BLaER1 treated with 17β-estradiol and CSF1 and Interleukin-3, amounts not matched to agents 10 nM and 100 nM (cell line): ENCODE results near the gene XRCC3.

ENCODE experiments used
- H3K27ac ChIP-seq, 11 experiments: shearing (Covaris generic); formaldehyde crosslinking; 2 replicates each; pipeline ENCODE4 v1.8.1; 2022
- H3K27me3 ChIP-seq, 11 experiments: shearing (Covaris generic); formaldehyde crosslinking; 2 replicates each; pipeline ENCODE4 v1.8.1; 2022
- H3K36me3 ChIP-seq, 11 experiments: shearing (Covaris generic); formaldehyde crosslinking; 2 replicates each; pipeline ENCODE4 v1.8.1; 2022
- H3K4me1 ChIP-seq, 10 experiments: shearing (Covaris generic); formaldehyde crosslinking; 2 replicates each; pipeline ENCODE4 v1.8.1; 2022
- H3K4me2 ChIP-seq, 11 experiments: shearing (Covaris generic); formaldehyde crosslinking; 2 replicates each; pipeline ENCODE4 v1.8.1; 2022
- H3K4me3 ChIP-seq, 10 experiments: shearing (Covaris generic); formaldehyde crosslinking; 2 replicates each; pipeline ENCODE4 v1.8.1; 2022
- H3K9ac ChIP-seq, 11 experiments: shearing (Covaris generic); formaldehyde crosslinking; 2 replicates each; pipeline ENCODE4 v1.8.1; 2022
- H3K9me3 ChIP-seq, 11 experiments: shearing (Covaris generic); formaldehyde crosslinking; replicated peaks in 1 of 11; 2 replicates each; pipeline ENCODE4 v1.8.1; 2022
- H4K20me1 ChIP-seq, 11 experiments: shearing (Covaris generic); formaldehyde crosslinking; 2 replicates each; pipeline ENCODE4 v1.8.1; 2022
- Cebpa-rat ChIP-seq, 11 experiments: shearing (Covaris generic); IDR thresholded peaks; 2 replicates each; pipeline ENCODE4 v1.8.1; 2022

The XRCC3 gene

DNA sequence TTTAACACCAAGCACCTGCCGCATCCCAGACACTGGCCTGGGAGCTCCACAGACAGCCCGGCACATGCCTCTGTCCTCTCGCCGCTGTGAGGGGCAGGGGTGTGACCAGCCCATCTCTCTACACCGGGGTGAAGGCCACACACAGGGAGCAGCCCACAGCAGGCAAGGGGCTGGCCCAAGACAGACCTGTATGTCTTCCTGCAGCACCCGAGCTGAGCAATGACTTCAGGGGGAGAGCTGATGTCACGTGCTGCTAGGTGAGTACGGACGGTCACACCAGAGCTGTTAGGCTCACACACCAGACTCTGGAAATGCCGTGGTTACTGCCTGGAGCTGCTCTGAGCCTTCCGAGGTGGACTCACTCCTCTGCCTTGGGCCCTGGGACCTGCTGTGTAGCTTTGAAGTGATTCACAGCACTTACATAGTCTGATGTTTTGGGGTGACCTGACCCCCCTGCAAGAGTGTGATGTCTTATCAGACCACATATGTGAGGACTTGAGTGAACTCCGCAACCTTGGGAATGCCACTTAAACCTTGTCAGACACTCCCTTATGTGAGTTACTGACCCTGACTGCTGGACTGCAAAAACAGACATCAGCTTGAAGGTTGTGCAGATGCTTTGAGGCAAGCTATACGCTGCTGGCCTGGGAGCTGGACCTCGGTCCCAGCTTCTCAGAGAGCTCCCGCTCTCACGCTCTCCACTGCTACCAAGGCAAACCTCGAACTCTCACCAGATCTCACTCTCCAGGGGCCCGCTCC, 1.8 kb downstream of the XRCC3 start:
- Histone ChIP-seq H3K27me3 (no peaks in the 10 kb centered on the region), H4K20me1 (peaks cover 19 to 77% (median 61%) of the 10 kb centered on the region in 11 experiments; a peak in 21 of 22 replicates), H3K9ac (peak overlapping the region; percentile 87 to 98 (median 96); a peak in 20 of 22 replicates), H3K4me1 (peaks cover 35 to 63% (median 45%) of the 10 kb centered on the region in 10 experiments), H3K4me3 (peak overlapping the region in 9 of 10 experiments; percentile 78 to 94 (median 86); a peak in 12 of 20 replicates), H3K9me3 (no peaks in the 10 kb centered on the region), H3K4me2 (peak overlapping the region; percentile 80 to 98 (median 93); a peak in 21 of 22 replicates), H3K36me3 (peaks cover 9 to 56% (median 38%) of the 10 kb centered on the region in 11 experiments; a peak in 21 of 22 replicates), H3K27ac (peak overlapping the region in 8 of 11 experiments; percentile 94 to 97 (median 95); a peak in 11 of 22 replicates)
- no peak for TF ChIP-seq Cebpa-rat (IDR thresholded peaks at IDR 0.05)

DNA sequence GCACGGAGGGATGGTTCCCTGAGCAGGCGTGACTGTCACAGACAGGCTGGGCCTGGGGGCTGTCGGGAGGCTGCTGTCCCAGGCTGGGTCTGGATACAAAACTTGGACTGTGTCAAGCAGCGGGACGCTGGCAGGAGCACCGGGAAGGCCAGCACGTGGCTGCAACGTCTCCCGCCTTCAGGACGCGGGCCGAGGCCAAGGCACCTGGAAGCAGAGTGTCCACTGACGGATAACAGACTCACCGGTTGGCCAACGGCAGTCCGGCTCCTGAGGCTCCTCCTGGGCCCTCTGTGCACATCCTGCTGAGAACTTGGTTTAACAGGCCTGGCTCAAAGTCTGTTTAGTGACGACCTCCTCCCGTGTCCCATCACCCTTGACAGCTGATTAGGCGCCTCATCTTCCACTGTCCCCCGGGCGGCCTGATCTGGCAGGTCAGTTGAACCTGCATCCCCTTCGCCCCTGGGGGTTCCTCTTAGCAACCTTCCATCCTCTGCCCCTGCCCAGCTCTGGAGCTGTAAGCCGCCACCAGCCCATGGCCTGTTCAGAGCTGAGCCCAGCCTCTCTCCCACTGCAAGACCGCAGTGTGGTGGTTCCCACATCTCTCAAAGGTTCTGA, 2.5 kb downstream of the XRCC3 start:
- peak overlapping the region in 4 of 11 experiments; percentile 3 to 94 (median 36); a peak in 4 of 22 replicates for H3K27ac ChIP-seq
- H3K36me3 ChIP-seq = peaks cover 16 to 57% (median 45%) of the 10 kb centered on the region in 11 experiments; a peak in 21 of 22 replicates
- H4K20me1 ChIP-seq = peaks cover 12 to 77% (median 58%) of the 10 kb centered on the region in 11 experiments; a peak in 21 of 22 replicates
- TF ChIP-seq Cebpa-rat (IDR thresholded peaks at IDR 0.05) = no peak
- H3K4me2 ChIP-seq = peak overlapping the region in 4 of 11 experiments; percentile 80 to 95 (median 93); a peak in 3 of 22 replicates
- no peak overlapping the region for H3K4me3 ChIP-seq
- H3K9ac ChIP-seq = peak overlapping the region in 9 of 11 experiments; percentile 46 to 98 (median 96); a peak in 15 of 22 replicates
- H3K9me3 ChIP-seq = no peaks in the 10 kb centered on the region
- H3K4me1 ChIP-seq = peaks cover 29 to 56% (median 40%) of the 10 kb centered on the region in 10 experiments
- H3K27me3 ChIP-seq = no peaks in the 10 kb centered on the region

DNA sequence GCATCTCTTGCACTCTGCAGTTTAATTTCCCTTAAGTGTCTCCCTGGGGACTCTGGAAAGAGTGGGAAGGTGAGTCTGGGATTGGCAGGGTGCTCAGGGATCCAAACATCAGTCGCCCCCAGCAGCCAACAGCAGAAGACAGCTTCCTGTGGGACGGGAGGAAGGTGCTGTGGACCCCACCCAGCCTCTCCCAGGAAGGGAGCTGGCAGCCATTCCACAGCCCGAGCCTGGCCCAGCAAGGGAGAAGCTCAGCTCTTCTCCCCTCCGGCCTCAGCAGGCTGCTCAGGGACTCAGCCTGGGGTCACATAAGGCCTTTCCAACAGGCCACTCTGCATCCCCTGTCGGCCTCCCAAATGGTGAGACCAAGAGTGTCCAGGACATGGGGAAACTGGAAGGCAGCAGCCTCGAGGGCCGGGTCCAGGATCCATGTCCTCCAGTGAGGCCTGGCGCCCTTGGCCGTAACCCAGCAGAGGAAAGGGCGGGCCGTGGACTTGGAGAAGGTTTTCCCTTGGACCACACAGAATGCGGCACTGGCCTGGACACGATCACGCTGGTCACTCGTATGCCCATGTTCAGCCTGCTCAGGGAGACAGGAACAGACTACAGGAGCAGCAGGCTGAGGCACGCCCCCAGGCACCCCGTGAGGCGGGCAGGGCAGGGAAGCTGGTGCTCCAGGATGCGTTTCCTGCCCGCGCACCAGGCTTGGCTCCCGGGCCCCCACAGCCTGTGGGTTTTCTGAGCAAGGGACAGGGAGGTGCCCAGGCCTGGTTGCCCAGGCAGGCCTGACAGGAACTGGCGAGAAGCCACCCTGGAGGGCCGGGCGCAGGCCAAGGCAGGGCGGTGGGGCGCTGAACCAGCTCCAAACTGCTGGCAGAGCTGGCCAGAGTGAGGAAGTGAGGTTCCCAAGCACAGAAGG, 3.5 kb downstream of the XRCC3 start:
- TF ChIP-seq Cebpa-rat (IDR thresholded peaks at IDR 0.05) = no peak
- peak overlapping the region in 4 of 11 experiments; percentile 7 to 42 (median 19); a peak in 4 of 22 replicates for H3K4me2 ChIP-seq
- no peaks in the 10 kb centered on the region for H3K9me3 ChIP-seq
- peaks cover 26 to 66% (median 55%) of the 10 kb centered on the region in 11 experiments; a peak in 21 of 22 replicates for H3K36me3 ChIP-seq
- peak overlapping the region in 10 of 11 experiments; percentile 8 to 98 (median 46); a peak in 14 of 22 replicates for H3K9ac ChIP-seq
- no peak overlapping the region for H3K4me3 ChIP-seq
- H3K27me3 ChIP-seq = no peaks in the 10 kb centered on the region
- H3K27ac ChIP-seq = peak overlapping the region in 5 of 11 experiments; percentile 3 to 38 (median 17); a peak in 4 of 22 replicates
- H3K4me1 ChIP-seq = peaks cover 21 to 46% (median 31%) of the 10 kb centered on the region in 10 experiments
- H4K20me1 ChIP-seq = peaks cover 2 to 77% (median 59%) of the 10 kb centered on the region in 11 experiments; a peak in 21 of 22 replicates

DNA sequence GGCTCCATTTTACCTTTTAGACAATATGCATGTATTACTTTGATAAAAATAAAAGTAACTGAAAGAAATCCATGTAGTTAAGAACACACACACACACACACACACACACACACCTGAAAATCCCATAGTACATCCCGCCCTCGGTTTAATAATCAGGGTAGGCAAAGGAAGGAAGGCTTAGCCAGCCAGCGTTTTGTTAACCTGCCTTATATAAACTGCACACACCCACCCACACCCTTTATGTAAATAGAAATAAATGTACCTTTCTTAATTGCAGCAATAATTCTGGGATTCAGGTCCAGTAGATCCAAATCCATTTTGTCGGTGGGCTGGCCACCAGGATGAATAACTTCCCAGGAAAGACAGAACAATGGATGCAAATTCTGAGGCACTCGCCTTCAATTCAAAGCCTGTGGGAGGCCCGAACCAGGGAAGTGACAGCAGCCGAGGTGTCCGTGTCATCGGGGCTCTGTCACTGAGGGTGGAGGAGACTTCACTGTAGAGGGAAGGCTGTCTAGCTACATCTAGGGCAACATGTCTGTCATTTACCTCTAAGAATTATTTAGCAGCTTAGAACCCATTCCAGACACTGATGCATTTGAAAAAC, 4.4 kb downstream of the XRCC3 start:
- TF ChIP-seq Cebpa-rat (IDR thresholded peaks at IDR 0.05) = no peak
- H3K4me2 ChIP-seq = 0 out of 22 replicates have a peak overlapping the region, but pooled peaks of 2 of the 11 experiments have one; percentile 7 to 21
- peak overlapping the region in 3 of 11 experiments; percentile 8 to 46 (median 24); a peak in 9 of 22 replicates for H3K9ac ChIP-seq

DNA sequence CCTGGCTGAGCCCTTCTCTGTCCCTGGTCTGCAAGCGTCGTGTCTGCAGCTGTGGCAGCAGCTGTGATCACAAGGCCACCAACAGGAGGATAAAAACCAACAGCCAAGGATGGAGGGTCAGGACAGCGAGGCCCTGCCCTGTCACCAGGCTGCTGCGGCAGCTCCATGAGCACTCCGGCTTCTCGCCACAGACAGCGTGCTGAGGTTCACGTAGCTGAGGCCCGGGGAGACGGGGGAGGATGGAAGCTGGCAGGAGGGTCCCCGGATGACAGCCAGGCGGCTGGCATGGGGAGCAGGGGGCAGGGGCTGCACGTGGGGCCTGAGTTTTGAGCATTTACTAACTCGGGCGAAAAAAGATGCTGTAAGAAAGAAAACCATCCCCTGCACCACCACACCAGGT, 5.4 kb downstream of the XRCC3 start:
- peaks cover 0 to 90% (median 70%) of the 10 kb centered on the region in 11 experiments; a peak in 20 of 22 replicates for H4K20me1 ChIP-seq
- peaks cover 15 to 47% (median 27%) of the 10 kb centered on the region in 10 experiments for H3K4me1 ChIP-seq
- peak overlapping the region in 3 of 11 experiments; percentile 8 to 17 (median 16); a peak in 6 of 22 replicates for H3K9ac ChIP-seq
- no peak for TF ChIP-seq Cebpa-rat (IDR thresholded peaks at IDR 0.05)
- no peak overlapping the region for H3K27ac ChIP-seq
- no peak overlapping the region for H3K4me2 ChIP-seq
- H3K36me3 ChIP-seq = peaks cover 44 to 86% (median 75%) of the 10 kb centered on the region in 11 experiments; a peak in 21 of 22 replicates
- H3K9me3 ChIP-seq = no peaks in the 10 kb centered on the region
- no peak overlapping the region for H3K4me3 ChIP-seq
- H3K27me3 ChIP-seq = no peaks in the 10 kb centered on the region

More for the DNA sequence above, 4.4 kb downstream of the XRCC3 start:
- H3K9me3 ChIP-seq = no peaks in the 10 kb centered on the region
- peaks cover 0 to 79% (median 60%) of the 10 kb centered on the region in 11 experiments; a peak in 20 of 22 replicates for H4K20me1 ChIP-seq
- H3K27me3 ChIP-seq = no peaks in the 10 kb centered on the region
- H3K4me3 ChIP-seq = no peak overlapping the region
- H3K4me1 ChIP-seq = peaks cover 15 to 42% (median 27%) of the 10 kb centered on the region in 10 experiments
- peak overlapping the region in 1 of 11 experiments; percentile 12; a peak in 1 of 22 replicates for H3K27ac ChIP-seq
- H3K36me3 ChIP-seq = peaks cover 35 to 75% (median 64%) of the 10 kb centered on the region in 11 experiments; a peak in 21 of 22 replicates

DNA sequence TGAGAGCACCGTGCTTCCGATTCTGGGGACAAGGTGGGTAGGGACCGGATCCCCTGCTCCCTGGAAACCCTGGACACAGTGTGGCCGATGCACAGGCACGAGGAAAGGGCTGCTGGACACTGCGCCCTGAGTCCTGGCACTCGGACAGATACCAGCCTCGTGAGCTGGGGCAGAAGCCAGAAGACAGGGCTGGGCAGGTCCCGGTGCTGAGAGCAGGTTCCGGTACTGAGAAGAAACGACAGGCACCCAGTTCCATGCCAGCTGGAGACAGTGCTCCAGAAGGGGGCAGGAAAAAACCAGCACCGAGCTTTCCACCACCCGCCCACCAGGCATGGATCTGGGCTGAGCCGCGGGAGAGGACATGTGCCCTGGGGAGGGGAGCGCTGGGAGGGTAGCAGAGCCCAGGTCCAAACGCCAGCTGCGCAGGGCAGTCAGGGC, 6.5 kb downstream of the XRCC3 start:
- Histone ChIP-seq H3K4me3 (no peak overlapping the region), H3K9ac (no peak overlapping the region), H3K27me3 (no peaks in the 10 kb centered on the region), H3K4me2 (no peak overlapping the region), H3K9me3 (no peaks in the 10 kb centered on the region), H3K4me1 (peaks cover 6 to 47% (median 19%) of the 10 kb centered on the region in 10 experiments), H3K36me3 (peaks cover 49 to 96% (median 85%) of the 10 kb centered on the region in 11 experiments), H4K20me1 (peaks cover 0 to 97% (median 74%) of the 10 kb centered on the region in 11 experiments; a peak in 20 of 22 replicates), H3K27ac (no peak overlapping the region; a peak in 1 of 22 replicates)
- TF ChIP-seq Cebpa-rat (IDR thresholded peaks at IDR 0.05) = no peak

DNA sequence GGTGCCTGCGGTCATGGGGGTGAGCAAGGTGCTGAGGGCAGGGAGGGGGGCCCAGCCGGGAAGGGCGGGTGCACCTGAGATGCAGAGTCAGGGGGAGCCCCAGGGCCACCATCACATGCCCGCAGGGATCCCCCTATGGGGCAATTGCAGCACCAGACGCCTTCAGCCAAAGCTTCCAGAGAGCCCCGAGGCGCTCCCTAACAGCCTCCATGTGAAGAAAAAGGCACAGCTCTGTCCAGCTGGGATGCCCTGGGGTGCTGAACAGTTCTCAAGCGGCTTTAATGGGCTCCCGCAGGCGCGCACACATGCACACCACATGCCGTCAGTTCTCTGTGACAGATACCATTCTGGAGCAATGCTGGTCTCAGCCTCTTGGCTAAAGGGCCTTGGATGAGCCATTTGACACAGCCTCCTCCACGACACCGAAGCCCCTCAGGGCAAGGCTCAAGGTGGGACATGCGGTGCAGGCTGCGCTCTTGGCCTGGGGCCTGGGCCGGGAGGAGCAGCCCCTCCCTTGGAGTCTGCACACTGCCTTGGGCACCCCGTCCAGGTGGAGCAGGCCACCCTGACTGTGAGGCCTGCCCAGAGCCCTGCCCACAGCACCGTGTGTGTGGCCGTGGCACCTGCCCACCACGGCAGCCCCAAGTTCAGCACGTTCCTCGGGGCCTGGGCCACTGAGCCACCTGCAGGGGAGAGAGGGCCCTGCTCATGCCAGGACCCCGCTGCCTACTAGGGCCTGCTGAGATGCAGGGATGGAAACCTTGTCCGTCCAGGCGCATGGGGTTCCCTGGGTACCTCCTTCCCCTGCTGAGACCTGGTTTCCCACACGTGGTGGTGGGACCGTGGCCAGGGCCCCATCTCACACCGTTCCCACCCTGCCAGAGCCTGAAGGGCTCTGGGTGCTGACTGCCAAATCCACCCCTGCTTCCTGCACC, 7.7 kb downstream of the XRCC3 start:
- Histone ChIP-seq H3K9me3 (no peaks in the 10 kb centered on the region), H3K27ac (no peak overlapping the region), H3K27me3 (no peaks in the 10 kb centered on the region), H3K4me2 (no peak overlapping the region), H3K4me3 (no peak overlapping the region), H3K36me3 (peaks cover 61 to 100% (median 91%) of the 10 kb centered on the region in 11 experiments), H4K20me1 (peaks cover 5 to 97% (median 76%) of the 10 kb centered on the region in 11 experiments; a peak in 19 of 22 replicates), H3K9ac (no peak overlapping the region), H3K4me1 (peaks cover 0 to 47% (median 15%) of the 10 kb centered on the region in 10 experiments; a peak in 15 of 20 replicates)
- no peak for TF ChIP-seq Cebpa-rat (IDR thresholded peaks at IDR 0.05)
